HCT116 (cell line): ENCODE data around the gene SLK. TPM values are rescaled to one million over a fixed set of nuclear protein-coding genes. Genes with fewer than 3 reads are reported as not detected.

ENCODE experiments used
- ATAC-seq: fragments of 200-7000 bp; cut with Tn5 transposase; 2 replicates; pipeline ENCODE4 v1.9.1; 2020; ENCODE audit warnings: mild to moderate bottlenecking, moderate library complexity
- BruUV-seq: library from RNA; stranded (reverse); fragments of 400-500 nt; replicated peaks from 2 replicates; lab custom pipeline; 2021; lab: Mats Ljungman, UMichigan
- CTCF ChIA-PET: fragments of 300-600 bp; sonication (Branson Sonifier 250); formaldehyde crosslinking; loops from one replicate; lab custom pipeline; 2021; ENCODE audit warnings: antibody characterized with exemption; lab: Charles Lee
- POLR2A ChIA-PET: fragments of 300-600, 350-600 bp; sonication (Branson Sonifier 250); formaldehyde crosslinking; loops from one replicate; lab custom pipeline; 2021; ENCODE audit warnings: antibody characterized with exemption; lab: Charles Lee
- RAD21 ChIA-PET, 2 experiments: fragments of 300-600 bp; sonication (Branson Sonifier 250); formaldehyde crosslinking; loops; one replicate each; lab custom pipeline; 2023; ENCODE audit warnings: low total read pairs in 2 of 2; ENCODE audit not compliant: uncharacterized antibody in 2 of 2, unreplicated experiment in 2 of 2, low non-redundant PET in 1 of 2; lab: Charles Lee
- DNase-seq: peaks from one replicate; pipeline ENCODE4 v3.0.0-alpha.2; 2010; ENCODE audit warnings: low read depth, low spot score
- H2AFZ ChIP-seq: fragments of 200-600 bp; shearing (Covaris generic), sonication (generic); 2 replicates; pipeline ENCODE4 v1.6.1; 2017; ENCODE audit warnings: low read depth, mixed run types, mixed read lengths, antibody characterized with exemption, low read length; ENCODE audit not compliant: poor library complexity, severe bottlenecking
- H3K27ac ChIP-seq: 2 replicates; pipeline ENCODE4 v1.5.1; 2012; ENCODE audit warnings: low read depth, low read length
- H3K27me3 ChIP-seq: fragments of 200-600 bp; sonication (generic); 2 replicates; pipeline ENCODE4 v1.6.1; 2016; ENCODE audit warnings: mixed run types, low read length, mixed read lengths; ENCODE audit not compliant: insufficient read depth
- H3K36me3 ChIP-seq, 2 experiments: fragments of 200-500 bp in 1 of 2; fragments of 200-600 bp in 1 of 2; sonication (Bioruptor generic) in 1 of 2; sonication (generic) in 1 of 2; 2 replicates each; pipeline versions ENCODE4 v1.5.1 to v1.6.1; 2014 to 2016; ENCODE audit warnings: low read length in 2 of 2, inconsistent platforms in 1 of 2, mixed read lengths in 1 of 2, mixed run types in 1 of 2; ENCODE audit not compliant: insufficient read depth in 2 of 2, control insufficient read depth in 1 of 2
- H3K4me1 ChIP-seq, 2 experiments: fragments of 200-600 bp in 1 of 2; sonication (generic) in 1 of 2; 2 replicates each; pipeline versions ENCODE4 v1.5.1 to v1.6.1; 2012 to 2017; ENCODE audit warnings: low read length in 2 of 2, inconsistent platforms in 1 of 2, mild to moderate bottlenecking in 1 of 2, mixed read lengths in 1 of 2, mixed run types in 1 of 2, moderate library complexity in 1 of 2; ENCODE audit not compliant: insufficient read depth in 2 of 2, control insufficient read depth in 1 of 2
- H3K4me2 ChIP-seq: fragments of 200-600 bp; sonication (generic); 2 replicates; pipeline ENCODE4 v1.6.1; 2017; ENCODE audit warnings: mixed run types, low read length, mixed read lengths
- H3K4me3 ChIP-seq, 2 experiments: fragments of 200-600 bp in 1 of 2; sonication (generic) in 1 of 2; replicated peaks in 1 of 2; 2 replicates each; pipeline ENCODE4 v1.5.1; 2011 to 2016; ENCODE audit warnings: low read length in 2 of 2, control low read depth in 1 of 2, low read depth in 1 of 2, mild to moderate bottlenecking in 1 of 2, mixed read lengths in 1 of 2, mixed run types in 1 of 2
- H3K79me2 ChIP-seq: fragments of 200-600 bp; sonication (generic); 2 replicates; pipeline ENCODE4 v1.6.1; 2017; ENCODE audit warnings: mild to moderate bottlenecking, mixed run types, low read length, moderate library complexity, mixed read lengths; ENCODE audit not compliant: insufficient read depth
- H3K9ac ChIP-seq: fragments of 200-600 bp; sonication (generic); 2 replicates; pipeline ENCODE4 v1.6.1; 2016; ENCODE audit warnings: low read length, mixed read lengths
- H3K9me2 ChIP-seq: fragments of 200-600 bp; sonication (generic), shearing (Covaris generic); 2 replicates; pipeline ENCODE4 v1.6.1; 2017; ENCODE audit warnings: mixed run types, mild to moderate bottlenecking, moderate library complexity; ENCODE audit not compliant: insufficient read depth
- H3K9me3 ChIP-seq, 2 experiments: fragments of 200-500 bp in 1 of 2; fragments of 200-600 bp in 1 of 2; sonication (Bioruptor generic) in 1 of 2; sonication (generic) in 1 of 2; 2 replicates each; pipeline ENCODE4 v1.6.1; 2014 to 2017; ENCODE audit warnings: low read length in 2 of 2, mixed read lengths in 2 of 2, inconsistent platforms in 1 of 2, low read depth in 1 of 2, mild to moderate bottlenecking in 1 of 2, mixed run types in 1 of 2, moderate library complexity in 1 of 2; ENCODE audit not compliant: control insufficient read depth in 1 of 2, insufficient read depth in 1 of 2
- H4K20me1 ChIP-seq: fragments of 200-600 bp; sonication (generic), shearing (Covaris generic); 2 replicates; pipeline ENCODE4 v1.6.1; 2017; ENCODE audit warnings: mixed run types, mild to moderate bottlenecking, moderate library complexity; ENCODE audit not compliant: insufficient read depth
- EZH2 ChIP-seq: fragments of 200-600 bp; sonication (generic); IDR thresholded peaks from 2 replicates; pipeline ENCODE4 v1.6.1; 2017; ENCODE audit warnings: antibody characterized with exemption, mixed run types
- POLR2A ChIP-seq: IDR thresholded peaks from 2 replicates; pipeline ENCODE4 v1.7.0; 2011; ENCODE audit warnings: borderline replicate concordance; ENCODE audit not compliant: insufficient read depth, insufficient read length; ENCODE audit errors: extremely low read depth
- POLR2AphosphoS5 ChIP-seq: IDR thresholded peaks from 2 replicates; pipeline ENCODE4 v1.6.1; 2011; ENCODE audit warnings: mild to moderate bottlenecking, low read depth, low read length, moderate library complexity
- RAD21 ChIP-seq: IDR thresholded peaks from 2 replicates; pipeline ENCODE4 v1.6.1; 2012; ENCODE audit warnings: low read depth, mild to moderate bottlenecking
- SIN3A ChIP-seq: IDR thresholded peaks from 2 replicates; pipeline ENCODE4 v1.6.1; 2012; ENCODE audit warnings: low read depth
- SP1 ChIP-seq: IDR thresholded peaks from 2 replicates; pipeline ENCODE4 v1.6.1; 2012; ENCODE audit warnings: low read depth
- TCF7L2 ChIP-seq: IDR thresholded peaks from 2 replicates; pipeline ENCODE4 v1.7.0; 2011; ENCODE audit warnings: borderline replicate concordance, inconsistent platforms; ENCODE audit not compliant: insufficient read depth, insufficient read length; ENCODE audit errors: extremely low read depth
- YY1 ChIP-seq: IDR thresholded peaks from 2 replicates; pipeline ENCODE4 v1.6.1; 2011; ENCODE audit warnings: low read length, low read depth, moderate library complexity, mild to moderate bottlenecking; ENCODE audit not compliant: insufficient replicate concordance; ENCODE audit errors: extremely low read depth
- ZFX ChIP-seq: fragments of 450-650 bp; IDR thresholded peaks from 2 replicates; pipeline ENCODE4 v1.6.1; 2017
- ZNF274 ChIP-seq: fragments of 200-500 bp; sonication (Bioruptor generic); IDR thresholded peaks from 2 replicates; pipeline ENCODE4 v1.6.1; 2014; ENCODE audit warnings: mild to moderate bottlenecking, low read depth, low read length, inconsistent platforms
- intact Hi-C: fragments of 100-400 bp; cut with micrococcal nuclease; formaldehyde crosslinking; loops from 2 replicates; pipeline ENCODE4 v1.10.0; 2022
- total RNA-seq: library from RNA; stranded (reverse); gene quantifications from one replicate; pipeline ENCODE4 v1.2.1, GENCODE V29; 2021; ENCODE audit not compliant: unreplicated experiment
- TF ChIP-seq, protein P1 (sequence below), 3 experiments: fragments of 200-600 bp in 1 of 3; sonication (generic) in 1 of 3; IDR thresholded peaks in 2 of 3; conservative IDR thresholded peaks in 1 of 3; 2 replicates each; pipeline ENCODE4 v1.5.1; 2012 to 2017; ENCODE audit warnings: low read depth in 2 of 3, low read length in 2 of 3, antibody characterized with exemption in 1 of 3, borderline replicate concordance in 1 of 3, control low read depth in 1 of 3, mild to moderate bottlenecking in 1 of 3, mixed read lengths in 1 of 3, mixed run types in 1 of 3, moderate library complexity in 1 of 3; ENCODE audit not compliant: insufficient read depth in 1 of 3

SLK gene
- total RNA-seq, 1 experiment from 2014 or later = 44.2 TPM

DNA sequence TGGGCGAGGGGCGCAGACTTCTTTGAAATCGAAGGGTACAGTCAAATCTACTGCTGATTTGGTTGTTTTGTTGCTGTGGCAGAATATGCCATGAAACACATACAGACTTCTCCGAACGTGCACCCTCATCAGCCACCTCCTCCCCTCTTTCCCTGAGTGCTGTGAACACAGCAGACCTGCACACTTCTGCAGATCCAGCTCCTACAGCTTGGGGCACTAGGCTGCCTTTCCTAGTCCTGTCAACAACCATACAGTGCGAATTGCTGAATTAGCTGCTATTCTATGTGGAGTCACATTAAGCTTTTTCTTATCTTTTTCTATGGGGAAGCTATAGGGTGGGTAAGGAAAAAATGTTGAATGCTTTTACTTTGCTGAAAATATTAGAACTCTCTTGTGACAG, 61.2 kb downstream of the SLK start:
- Histone ChIP-seq H3K27me3 (no peaks in the 10 kb centered on the region), H3K4me2 (no peak overlapping the region), H4K20me1 (no peaks in the 10 kb centered on the region), H3K27ac (no peak overlapping the region), H3K79me2 (no peaks in the 10 kb centered on the region; the same call in 1 of the 2 replicates), H3K9me2 (no peaks in the 10 kb centered on the region), H2AFZ (no peak overlapping the region), H3K36me3 (peaks cover 57% of the 10 kb centered on the region in 2 experiments), H3K4me1 (no peaks in the 10 kb centered on the region), H3K4me3 (no peak overlapping the region), H3K9me3 (no peaks in the 10 kb centered on the region), H3K9ac (no peak overlapping the region)
- peak; percentile 99 for ATAC-seq
- DNase-seq = peak; percentile 29
- TF ChIP-seq TCF7L2 (no peak), EZH2 (no peak), SP1 (no peak), YY1 (no peak), ZNF274 (no peak), POLR2A (no peak), ZFX (no peak), RAD21 (peak; percentile 29; the same call in 1 of the 2 replicates), POLR2AphosphoS5 (no peak), SIN3A (no peak)
- TF ChIP-seq, protein P1, sequence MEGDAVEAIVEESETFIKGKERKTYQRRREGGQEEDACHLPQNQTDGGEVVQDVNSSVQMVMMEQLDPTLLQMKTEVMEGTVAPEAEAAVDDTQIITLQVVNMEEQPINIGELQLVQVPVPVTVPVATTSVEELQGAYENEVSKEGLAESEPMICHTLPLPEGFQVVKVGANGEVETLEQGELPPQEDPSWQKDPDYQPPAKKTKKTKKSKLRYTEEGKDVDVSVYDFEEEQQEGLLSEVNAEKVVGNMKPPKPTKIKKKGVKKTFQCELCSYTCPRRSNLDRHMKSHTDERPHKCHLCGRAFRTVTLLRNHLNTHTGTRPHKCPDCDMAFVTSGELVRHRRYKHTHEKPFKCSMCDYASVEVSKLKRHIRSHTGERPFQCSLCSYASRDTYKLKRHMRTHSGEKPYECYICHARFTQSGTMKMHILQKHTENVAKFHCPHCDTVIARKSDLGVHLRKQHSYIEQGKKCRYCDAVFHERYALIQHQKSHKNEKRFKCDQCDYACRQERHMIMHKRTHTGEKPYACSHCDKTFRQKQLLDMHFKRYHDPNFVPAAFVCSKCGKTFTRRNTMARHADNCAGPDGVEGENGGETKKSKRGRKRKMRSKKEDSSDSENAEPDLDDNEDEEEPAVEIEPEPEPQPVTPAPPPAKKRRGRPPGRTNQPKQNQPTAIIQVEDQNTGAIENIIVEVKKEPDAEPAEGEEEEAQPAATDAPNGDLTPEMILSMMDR (IDR thresholded peaks at IDR 0.05 in 2 of 3, conservative IDR thresholded peaks at IDR 0.05 in 1 of 3; ENCODE audit: borderline replicate concordance in 1 of 3, insufficient read depth in 1 of 3, low read depth in 2 of 3, low read length in 2 of 3) = peak in 2 of 3 experiments; percentile 67 to 77; a peak in 4 of 6 replicates
- ChIA-PET POLR2A (interaction anchor here (0.8 kb wide), 1 partner anchor 90 kb away, joined by 3 read pairs; no protein-coding TSS in a partner anchor), CTCF (interaction anchor here (0.7 to 1.7 kb wide), 12 partner anchors 9 to 315 kb away, joined by 3 to 12 read pairs (median 4); no protein-coding TSS in a partner anchor), RAD21 (no interaction called here)
- intact Hi-C loops = loop anchor here (10.0 kb wide), 1 partner anchor 313 kb away; no protein-coding TSS in a partner anchor
- no TSS peak for BruUV-seq
